Measurements from ENCODE around the gene ANKH. TPM values are rescaled to one million over a fixed set of nuclear protein-coding genes. Genes with fewer than 3 reads are reported as not detected.

The ANKH gene
- polyA plus RNA-seq, 1 donor, result 85.6 TPM

GRCh38 chr5:14873790-14874189 is 2.2 kb upstream of the ANKH start:
- no CpG with 5 or more reads among the region's 3 CpGs for WGBS (ENCODE audit: insufficient coverage, low lambda C conversion rate)
- Histone ChIP-seq H3K27me3 (ENCODE audit: control insufficient read depth, insufficient read depth, low read length) (no peaks in the 10 kb centered on the region), H3K4me3 (ENCODE audit: low read length) (no peak overlapping the region), H3K27ac (ENCODE audit: low read length) (no peak overlapping the region), H3K9me3 (ENCODE audit: control insufficient read depth, low read depth, low read length) (no peaks in the 10 kb centered on the region), H3K4me1 (ENCODE audit: control insufficient read depth, insufficient read depth, low read length) (peaks cover 9% of the 10 kb centered on the region), H3K36me3 (ENCODE audit: control insufficient read depth, insufficient read depth, low read length) (no peaks in the 10 kb centered on the region)
- no peak for DNase-seq

DNA sequence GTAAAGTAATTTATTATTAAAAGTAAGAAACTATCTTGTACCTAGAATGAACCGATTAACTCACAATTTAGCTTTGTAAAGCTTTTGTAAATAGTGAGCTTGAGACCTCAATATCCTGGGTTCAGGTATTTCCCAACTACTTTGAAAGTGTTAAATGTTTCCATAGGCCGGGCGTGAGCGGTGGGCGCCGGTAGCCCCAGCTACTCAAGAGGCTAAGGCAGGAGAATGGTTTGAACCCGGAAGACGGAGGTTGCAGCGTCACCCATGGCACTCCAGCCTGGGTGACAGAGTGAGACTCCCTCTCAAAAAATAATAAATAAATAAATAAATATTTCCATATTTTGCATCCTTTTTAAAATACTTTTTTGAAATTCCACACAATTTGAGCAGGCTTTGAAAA is 1.5 kb upstream of the ANKH start:
- Histone ChIP-seq H3K9me3 (ENCODE audit: control insufficient read depth, low read depth, low read length) (no peaks in the 10 kb centered on the region), H3K4me1 (ENCODE audit: control insufficient read depth, insufficient read depth, low read length) (peaks cover 14% of the 10 kb centered on the region), H3K36me3 (ENCODE audit: control insufficient read depth, insufficient read depth, low read length) (no peaks in the 10 kb centered on the region), H3K27ac (ENCODE audit: low read length) (peak overlapping the region; percentile 79), H3K4me3 (ENCODE audit: low read length) (peak overlapping the region; percentile 57), H3K27me3 (ENCODE audit: control insufficient read depth, insufficient read depth, low read length) (no peaks in the 10 kb centered on the region)
- WGBS (ENCODE audit: insufficient coverage, low lambda C conversion rate), result no CpG with 5 or more reads among the region's 9 CpGs
- DNase-seq, result no peak

GRCh38 chr5:14872070-14872989 is 752 bp upstream of the ANKH start:
- Histone ChIP-seq H3K36me3 (ENCODE audit: control insufficient read depth, insufficient read depth, low read length) (no peaks in the 10 kb centered on the region), H3K27me3 (ENCODE audit: control insufficient read depth, insufficient read depth, low read length) (no peaks in the 10 kb centered on the region), H3K27ac (ENCODE audit: low read length) (peak overlapping the region; percentile 79), H3K4me3 (ENCODE audit: low read length) (peak overlapping the region; percentile 57), H3K9me3 (ENCODE audit: control insufficient read depth, low read depth, low read length) (no peaks in the 10 kb centered on the region), H3K4me1 (ENCODE audit: control insufficient read depth, insufficient read depth, low read length) (peaks cover 14% of the 10 kb centered on the region)
- 0% methylated on average over 2 of the region's 73 CpGs for WGBS (ENCODE audit: insufficient coverage, low lambda C conversion rate)
- peak; percentile 79 to 89 for DNase-seq

GRCh38 chr5:14870337-14871213 is 1.0 kb downstream of the ANKH start:
- H3K9me3 ChIP-seq (ENCODE audit: control insufficient read depth, low read depth, low read length), result no peaks in the 10 kb centered on the region
- no peaks in the 10 kb centered on the region for H3K27me3 ChIP-seq (ENCODE audit: control insufficient read depth, insufficient read depth, low read length)
- no peaks in the 10 kb centered on the region for H3K36me3 ChIP-seq (ENCODE audit: control insufficient read depth, insufficient read depth, low read length)
- peak in 1 of 2 donors; percentile 58 for DNase-seq
- H3K4me1 ChIP-seq (ENCODE audit: control insufficient read depth, insufficient read depth, low read length), result peaks cover 10% of the 10 kb centered on the region
- peak overlapping the region; percentile 86 for H3K27ac ChIP-seq (ENCODE audit: low read length)
- peak overlapping the region; percentile 77 for H3K4me3 ChIP-seq (ENCODE audit: low read length)
- 10% methylated on average over 8 of the region's 21 CpGs for WGBS (ENCODE audit: insufficient coverage, low lambda C conversion rate)

DNA sequence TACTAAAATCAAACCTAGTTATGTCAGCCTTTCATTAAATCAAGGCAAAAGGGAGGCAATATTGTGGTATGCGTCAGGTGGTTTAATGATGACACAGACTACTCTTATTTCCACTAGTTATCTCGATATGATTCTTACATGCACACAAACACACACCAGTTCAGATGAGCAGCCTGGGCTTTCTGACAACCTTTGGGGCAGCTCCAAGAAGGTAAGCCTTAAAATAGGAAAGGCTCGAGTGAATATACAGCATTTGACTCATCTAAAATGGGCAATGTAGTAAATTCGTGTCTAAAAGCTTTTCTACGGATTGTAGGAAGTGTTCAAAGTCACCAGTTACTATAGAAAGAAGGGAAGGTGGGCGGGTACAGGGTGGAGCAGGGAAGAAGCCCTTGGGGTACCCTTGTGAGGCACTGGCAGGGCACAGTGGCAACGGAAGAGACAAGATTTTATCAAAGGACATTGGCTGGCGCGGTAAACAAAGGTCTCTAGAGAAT is 1.9 kb downstream of the ANKH start:
- Histone ChIP-seq H3K27me3 (ENCODE audit: control insufficient read depth, insufficient read depth, low read length) (no peaks in the 10 kb centered on the region), H3K4me1 (ENCODE audit: control insufficient read depth, insufficient read depth, low read length) (peaks cover 10% of the 10 kb centered on the region), H3K9me3 (ENCODE audit: control insufficient read depth, low read depth, low read length) (no peaks in the 10 kb centered on the region), H3K27ac (ENCODE audit: low read length) (peak overlapping the region; percentile 86), H3K4me3 (ENCODE audit: low read length) (peak overlapping the region; percentile 77), H3K36me3 (ENCODE audit: control insufficient read depth, insufficient read depth, low read length) (no peaks in the 10 kb centered on the region)
- DNase-seq, result peak in 1 of 2 donors; percentile 49
- WGBS (ENCODE audit: insufficient coverage, low lambda C conversion rate), result 24% methylated on average over 2 of the region's 9 CpGs

DNA sequence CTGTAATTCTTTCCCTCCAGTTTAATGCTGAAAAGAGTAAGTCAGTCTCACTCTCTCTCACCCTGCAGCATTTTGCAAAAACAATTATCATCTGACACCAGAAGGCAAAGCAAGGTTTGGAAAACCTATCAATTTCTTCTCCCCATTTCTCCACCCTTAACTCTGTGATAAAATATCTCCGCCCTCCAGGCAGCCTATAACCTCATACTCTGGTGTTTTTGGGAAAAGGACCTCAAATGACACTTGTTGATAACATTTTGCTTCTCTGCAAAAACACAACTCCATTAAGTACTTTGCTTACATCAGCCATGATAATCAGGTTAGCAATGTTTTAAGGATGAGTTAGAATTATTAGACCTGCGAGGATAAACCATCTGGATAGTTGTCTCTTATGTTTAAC is 2.3 kb downstream of the ANKH start:
- no CpG with 5 or more reads among the region's 2 CpGs for WGBS (ENCODE audit: insufficient coverage, low lambda C conversion rate)
- no peaks in the 10 kb centered on the region for H3K9me3 ChIP-seq (ENCODE audit: control insufficient read depth, low read depth, low read length)
- peak overlapping the region; percentile 86 for H3K27ac ChIP-seq (ENCODE audit: low read length)
- DNase-seq, result no peak
- H3K4me3 ChIP-seq (ENCODE audit: low read length), result peak overlapping the region; percentile 0
- no peaks in the 10 kb centered on the region for H3K36me3 ChIP-seq (ENCODE audit: control insufficient read depth, insufficient read depth, low read length)
- H3K27me3 ChIP-seq (ENCODE audit: control insufficient read depth, insufficient read depth, low read length), result no peaks in the 10 kb centered on the region
- peaks cover 10% of the 10 kb centered on the region for H3K4me1 ChIP-seq (ENCODE audit: control insufficient read depth, insufficient read depth, low read length)

DNA sequence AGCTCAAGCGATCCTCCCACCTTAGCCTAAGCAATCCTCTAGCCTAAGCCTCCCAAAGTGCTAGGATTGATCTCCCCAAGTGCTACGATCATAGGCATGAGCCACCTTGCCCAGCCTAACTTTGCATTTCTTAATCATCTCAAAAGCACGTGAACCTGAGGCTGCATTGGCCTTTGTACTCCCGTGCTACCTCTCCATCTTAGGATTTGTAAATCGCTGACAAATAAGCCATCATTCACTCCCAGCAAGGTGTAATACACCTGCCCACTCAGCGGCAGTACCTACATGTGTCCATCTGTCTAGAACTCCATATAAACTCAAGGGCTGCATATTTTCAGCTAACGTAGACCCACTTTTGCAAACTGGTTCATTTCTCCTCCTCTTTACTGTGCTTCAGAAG is 2.8 kb downstream of the ANKH start:
- peak overlapping the region; percentile 0 for H3K4me3 ChIP-seq (ENCODE audit: low read length)
- H3K36me3 ChIP-seq (ENCODE audit: control insufficient read depth, insufficient read depth, low read length), result no peaks in the 10 kb centered on the region
- no peaks in the 10 kb centered on the region for H3K27me3 ChIP-seq (ENCODE audit: control insufficient read depth, insufficient read depth, low read length)
- H3K4me1 ChIP-seq (ENCODE audit: control insufficient read depth, insufficient read depth, low read length), result peaks cover 10% of the 10 kb centered on the region
- H3K9me3 ChIP-seq (ENCODE audit: control insufficient read depth, low read depth, low read length), result no peaks in the 10 kb centered on the region
- peak; percentile 87 to 94 for DNase-seq
- peak overlapping the region; percentile 86 for H3K27ac ChIP-seq (ENCODE audit: low read length)
- no CpG with 5 or more reads among the region's 7 CpGs for WGBS (ENCODE audit: insufficient coverage, low lambda C conversion rate)

GRCh38 chr5:14864181-14864812 is 7.3 kb downstream of the ANKH start:
- no peaks in the 10 kb centered on the region for H3K36me3 ChIP-seq (ENCODE audit: control insufficient read depth, insufficient read depth, low read length)
- H3K9me3 ChIP-seq (ENCODE audit: control insufficient read depth, low read depth, low read length), result no peaks in the 10 kb centered on the region
- no CpG with 5 or more reads among the region's 2 CpGs for WGBS (ENCODE audit: insufficient coverage, low lambda C conversion rate)
- no peak for DNase-seq
- H3K4me3 ChIP-seq (ENCODE audit: low read length), result no peak overlapping the region
- no peaks in the 10 kb centered on the region for H3K27me3 ChIP-seq (ENCODE audit: control insufficient read depth, insufficient read depth, low read length)
- H3K27ac ChIP-seq (ENCODE audit: low read length), result no peak overlapping the region
- H3K4me1 ChIP-seq (ENCODE audit: control insufficient read depth, insufficient read depth, low read length), result peaks cover 34% of the 10 kb centered on the region

- no peaks in the 10 kb centered on the region for H3K9me3 ChIP-seq (ENCODE audit: control insufficient read depth, low read depth, low read length)
- H3K4me1 ChIP-seq (ENCODE audit: control insufficient read depth, insufficient read depth, low read length), result peaks cover 24% of the 10 kb centered on the region
- H3K36me3 ChIP-seq (ENCODE audit: control insufficient read depth, insufficient read depth, low read length), result no peaks in the 10 kb centered on the region
- H3K4me3 ChIP-seq (ENCODE audit: low read length), result no peak overlapping the region
- H3K27ac ChIP-seq (ENCODE audit: low read length), result no peak overlapping the region
- H3K27me3 ChIP-seq (ENCODE audit: control insufficient read depth, insufficient read depth, low read length), result no peaks in the 10 kb centered on the region
- no peak for DNase-seq
- no CpG with 5 or more reads among the region's 2 CpGs for WGBS (ENCODE audit: insufficient coverage, low lambda C conversion rate)
Observed at GRCh38 chr5:14863105-14863504, 8.5 kb downstream of the ANKH start.
